ENCODE data around the gene TBCEL.
A peak's percentile ranks its signal among the peaks of the same experiment; 100 is the strongest.

TBCEL gene

DNA sequence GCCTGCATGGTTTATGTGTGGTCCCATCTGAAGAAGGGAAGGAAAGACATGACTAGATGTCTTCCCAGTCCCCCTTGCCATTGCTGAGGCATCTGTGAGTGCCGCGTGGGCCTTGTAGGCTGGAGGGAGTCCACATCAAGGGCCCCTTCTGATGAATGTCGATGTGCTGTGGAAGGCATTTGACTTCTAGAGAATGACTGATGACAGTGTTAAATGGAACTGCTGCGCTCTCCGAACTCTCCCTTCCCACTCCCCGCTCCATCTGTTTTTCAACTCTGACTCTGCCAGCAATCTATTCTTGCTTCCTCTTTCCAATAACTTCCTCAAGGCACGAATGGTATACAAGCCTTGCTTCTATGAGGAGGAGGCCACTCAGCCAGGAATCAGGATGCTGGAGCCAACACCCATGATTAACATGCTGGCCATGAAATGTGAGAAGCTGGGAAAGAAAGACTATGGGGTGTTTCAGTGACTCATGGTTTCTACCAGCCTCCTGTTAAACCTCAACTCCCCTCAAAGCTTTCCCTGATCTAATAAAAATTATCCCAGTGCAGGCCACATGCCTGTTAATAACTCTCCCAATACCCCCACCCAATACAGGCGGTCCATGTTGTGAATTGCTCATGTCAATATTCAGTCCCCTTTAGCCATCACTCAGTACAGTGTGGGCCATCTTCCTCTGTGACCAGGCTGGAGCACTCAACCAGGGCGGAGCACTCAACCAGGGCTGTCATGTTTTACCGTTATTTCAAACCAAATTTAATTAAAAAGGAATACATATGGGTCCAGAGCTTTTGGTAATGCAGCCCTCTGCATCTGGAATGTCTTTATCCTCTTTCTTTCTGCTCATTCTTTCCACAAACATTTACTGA is 46.4 kb upstream of the TBCEL start:
- no peak overlapping the region for H3K27ac ChIP-seq (ENCODE audit: low read length)
- no peaks in the 10 kb centered on the region for H3K79me2 ChIP-seq (ENCODE audit: low read length)
- no peaks in the 10 kb centered on the region for H4K20me1 ChIP-seq (ENCODE audit: insufficient read depth, low read length)
- H3K4me2 ChIP-seq (ENCODE audit: low read depth, low read length), result no peak overlapping the region
- H3K4me1 ChIP-seq (ENCODE audit: low read length), result no peaks in the 10 kb centered on the region
- no peaks in the 10 kb centered on the region for H3K9me2 ChIP-seq (replicated peaks; ENCODE audit: insufficient read depth, low read length)
- H2AFZ ChIP-seq (ENCODE audit: low read length), result no peak overlapping the region
- no peak overlapping the region for H3K4me3 ChIP-seq (ENCODE audit: low read length)
- H3K36me3 ChIP-seq (replicated peaks; ENCODE audit: insufficient read depth, low read length), result no peaks in the 10 kb centered on the region
- no peaks in the 10 kb centered on the region for H3K9me3 ChIP-seq (replicated peaks; ENCODE audit: insufficient read depth, low read length)
- TF ChIP-seq EZH2 (optimal IDR thresholded peaks at IDR 0.05; ENCODE audit: low read depth, low read length), result no peak
- no peak for TF ChIP-seq EZH2phosphoT487 (IDR thresholded peaks at IDR 0.05; ENCODE audit: low read length)
- TF ChIP-seq, protein P1, sequence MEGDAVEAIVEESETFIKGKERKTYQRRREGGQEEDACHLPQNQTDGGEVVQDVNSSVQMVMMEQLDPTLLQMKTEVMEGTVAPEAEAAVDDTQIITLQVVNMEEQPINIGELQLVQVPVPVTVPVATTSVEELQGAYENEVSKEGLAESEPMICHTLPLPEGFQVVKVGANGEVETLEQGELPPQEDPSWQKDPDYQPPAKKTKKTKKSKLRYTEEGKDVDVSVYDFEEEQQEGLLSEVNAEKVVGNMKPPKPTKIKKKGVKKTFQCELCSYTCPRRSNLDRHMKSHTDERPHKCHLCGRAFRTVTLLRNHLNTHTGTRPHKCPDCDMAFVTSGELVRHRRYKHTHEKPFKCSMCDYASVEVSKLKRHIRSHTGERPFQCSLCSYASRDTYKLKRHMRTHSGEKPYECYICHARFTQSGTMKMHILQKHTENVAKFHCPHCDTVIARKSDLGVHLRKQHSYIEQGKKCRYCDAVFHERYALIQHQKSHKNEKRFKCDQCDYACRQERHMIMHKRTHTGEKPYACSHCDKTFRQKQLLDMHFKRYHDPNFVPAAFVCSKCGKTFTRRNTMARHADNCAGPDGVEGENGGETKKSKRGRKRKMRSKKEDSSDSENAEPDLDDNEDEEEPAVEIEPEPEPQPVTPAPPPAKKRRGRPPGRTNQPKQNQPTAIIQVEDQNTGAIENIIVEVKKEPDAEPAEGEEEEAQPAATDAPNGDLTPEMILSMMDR (IDR thresholded peaks at IDR 0.05; ENCODE audit: low read length), result no peak
- H3K9ac ChIP-seq (ENCODE audit: low read length), result no peak overlapping the region
- H3F3A ChIP-seq (ENCODE audit: insufficient read depth, low read length), result no peaks in the 10 kb centered on the region
- no peaks in the 10 kb centered on the region for H3K27me3 ChIP-seq (replicated peaks; ENCODE audit: insufficient read depth, low read length)
- no peak for DNase-seq

DNA sequence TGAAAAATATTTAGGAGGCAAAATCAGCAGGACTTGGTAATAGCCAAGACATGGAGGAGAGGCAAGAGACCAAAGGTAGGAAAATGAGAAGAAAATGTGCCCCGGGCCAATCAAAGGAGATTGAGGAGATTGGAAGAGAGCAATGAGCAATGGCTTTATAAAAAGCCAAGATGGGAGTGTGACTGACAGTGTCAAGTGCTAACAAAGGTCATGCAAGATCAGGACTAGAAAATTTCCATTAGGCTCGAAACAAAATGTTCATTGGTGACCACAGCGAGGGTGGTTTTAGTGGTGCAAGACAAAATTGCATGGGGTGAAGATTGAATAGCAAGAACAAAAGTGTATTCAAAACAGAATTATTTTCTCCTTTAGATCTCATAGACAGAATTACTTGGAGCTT is 45.2 kb upstream of the TBCEL start:
- DNase-seq, result no peak
- TF ChIP-seq, protein P1 (IDR thresholded peaks at IDR 0.05; ENCODE audit: low read length), result no peak
- TF ChIP-seq EZH2phosphoT487 (IDR thresholded peaks at IDR 0.05; ENCODE audit: low read length) (no peak), EZH2 (optimal IDR thresholded peaks at IDR 0.05; ENCODE audit: low read depth, low read length) (no peak)
- Histone ChIP-seq H3K27ac (ENCODE audit: low read length) (no peak overlapping the region), H3K9me2 (replicated peaks; ENCODE audit: insufficient read depth, low read length) (no peaks in the 10 kb centered on the region), H3K36me3 (replicated peaks; ENCODE audit: insufficient read depth, low read length) (no peaks in the 10 kb centered on the region), H3K9me3 (replicated peaks; ENCODE audit: insufficient read depth, low read length) (no peaks in the 10 kb centered on the region), H4K20me1 (ENCODE audit: insufficient read depth, low read length) (no peaks in the 10 kb centered on the region), H3K27me3 (replicated peaks; ENCODE audit: insufficient read depth, low read length) (no peaks in the 10 kb centered on the region), H3K4me1 (ENCODE audit: low read length) (no peaks in the 10 kb centered on the region), H2AFZ (ENCODE audit: low read length) (no peak overlapping the region), H3F3A (ENCODE audit: insufficient read depth, low read length) (no peaks in the 10 kb centered on the region), H3K79me2 (ENCODE audit: low read length) (no peaks in the 10 kb centered on the region), H3K9ac (ENCODE audit: low read length) (no peak overlapping the region), H3K4me3 (ENCODE audit: low read length) (no peak overlapping the region), H3K4me2 (ENCODE audit: low read depth, low read length) (no peak overlapping the region)

DNA sequence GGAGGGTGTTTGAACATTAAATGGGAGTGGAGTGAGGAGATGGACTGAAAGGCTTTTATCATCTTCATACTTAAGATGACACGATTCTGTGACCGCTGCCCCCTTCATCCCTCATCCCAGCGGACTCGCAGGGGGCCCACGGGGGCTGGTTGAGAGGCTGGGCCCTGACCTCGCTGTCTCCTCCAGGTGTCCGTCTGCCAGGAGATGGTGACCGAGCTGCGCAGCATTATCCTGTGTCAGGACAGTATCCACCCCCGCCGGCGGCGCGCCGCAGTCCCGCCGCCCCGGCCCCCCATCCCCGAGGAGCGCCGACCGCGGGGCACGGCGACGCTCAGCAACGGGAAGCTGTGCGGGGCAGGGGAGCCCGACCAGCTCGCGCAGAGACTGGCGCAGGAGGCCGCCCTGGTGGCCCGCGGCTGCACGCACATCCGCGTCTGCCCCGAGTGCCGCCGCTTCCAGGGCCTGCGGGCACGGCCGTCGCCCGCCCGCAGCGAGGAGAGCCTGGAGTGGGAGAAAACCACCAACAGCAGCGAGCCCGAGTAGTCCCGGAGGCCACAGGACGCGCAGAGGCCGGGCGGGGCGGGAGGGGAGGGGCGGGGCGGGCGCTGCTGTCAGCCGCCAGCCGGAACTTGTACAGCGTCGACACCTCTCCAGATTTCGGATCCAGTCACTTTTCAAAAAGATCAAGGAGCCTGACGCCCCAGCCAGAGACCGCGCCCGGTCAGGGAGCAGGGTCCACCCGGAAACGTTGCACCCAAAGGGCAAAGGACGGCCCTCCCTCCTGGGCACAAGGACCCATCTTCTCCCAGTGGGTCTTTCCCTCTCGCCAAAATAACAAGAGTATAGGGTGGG is 38.0 kb upstream of the TBCEL start:
- Histone ChIP-seq H3K79me2 (ENCODE audit: low read length) (no peaks in the 10 kb centered on the region), H3K4me3 (ENCODE audit: low read length) (peak overlapping the region; percentile 33), H3K9ac (ENCODE audit: low read length) (no peak overlapping the region), H3K27me3 (replicated peaks; ENCODE audit: insufficient read depth, low read length) (no peaks in the 10 kb centered on the region), H2AFZ (ENCODE audit: low read length) (no peak overlapping the region), H3K36me3 (replicated peaks; ENCODE audit: insufficient read depth, low read length) (no peaks in the 10 kb centered on the region), H3F3A (ENCODE audit: insufficient read depth, low read length) (no peaks in the 10 kb centered on the region), H4K20me1 (ENCODE audit: insufficient read depth, low read length) (no peaks in the 10 kb centered on the region), H3K4me2 (ENCODE audit: low read depth, low read length) (peak overlapping the region; percentile 41), H3K27ac (ENCODE audit: low read length) (no peak overlapping the region), H3K9me3 (replicated peaks; ENCODE audit: insufficient read depth, low read length) (no peaks in the 10 kb centered on the region), H3K9me2 (replicated peaks; ENCODE audit: insufficient read depth, low read length) (no peaks in the 10 kb centered on the region), H3K4me1 (ENCODE audit: low read length) (no peaks in the 10 kb centered on the region)
- peak; percentile 37 for DNase-seq
- no peak for TF ChIP-seq EZH2phosphoT487 (IDR thresholded peaks at IDR 0.05; ENCODE audit: low read length)
- TF ChIP-seq, protein P1 (IDR thresholded peaks at IDR 0.05; ENCODE audit: low read length), result peak; percentile 22
